ENCODE measurements around the gene ARAP1.

ARAP1 gene

GRCh38 chr11:72741849-72742512 is 10.2 kb downstream of the ARAP1 start:
- no peak for DNase-seq

GRCh38 chr11:72741429-72741833 is 10.8 kb downstream of the ARAP1 start:
- no peak for DNase-seq

- no peak for DNase-seq
Measured at GRCh38 chr11:72740562-72741428, 11.4 kb downstream of the ARAP1 start.

- no peak for DNase-seq
Measured at GRCh38 chr11:72740060-72740424, 12.2 kb downstream of the ARAP1 start.

GRCh38 chr11:72739240-72740059 is 12.8 kb downstream of the ARAP1 start:
- no peak for DNase-seq

- no peak for DNase-seq
Measured at GRCh38 chr11:72738199-72739141, 13.7 kb downstream of the ARAP1 start.

GRCh38 chr11:72737336-72737735 is 14.9 kb downstream of the ARAP1 start:
- DNase-seq = no peak

- no peak for DNase-seq
Measured at GRCh38 chr11:72736452-72737069, 15.6 kb downstream of the ARAP1 start.

GRCh38 chr11:72735495-72736027 is 16.6 kb downstream of the ARAP1 start:
- DNase-seq = no peak

GRCh38 chr11:72732329-72732728 is 19.9 kb downstream of the ARAP1 start:
- DNase-seq = no peak

- DNase-seq = no peak
Measured at GRCh38 chr11:72730737-72731136, 21.5 kb downstream of the ARAP1 start.

GRCh38 chr11:72730243-72730642 is 22.0 kb downstream of the ARAP1 start:
- no peak for DNase-seq

- DNase-seq = no peak
Measured at GRCh38 chr11:72727521-72727920, 24.7 kb downstream of the ARAP1 start.

- DNase-seq = peak in 1 of 2 experiments; percentile 24
Measured at GRCh38 chr11:72726266-72727220, 25.7 kb downstream of the ARAP1 start.

- peak; percentile 20 to 68 for DNase-seq
Measured at GRCh38 chr11:72725724-72726028, 26.5 kb downstream of the ARAP1 start.

- DNase-seq = peak; percentile 63 to 80
Measured at GRCh38 chr11:72724851-72725723, 27.1 kb downstream of the ARAP1 start.

- DNase-seq = no peak
Measured at GRCh38 chr11:72724021-72724551, 28.1 kb downstream of the ARAP1 start.

- DNase-seq = no peak
Measured at GRCh38 chr11:72723508-72723907, 28.7 kb downstream of the ARAP1 start.
